Muscle layer of colon (tissue), 2 donors: ENCODE data around the gene FRMD8.

Experiments
- H3K27ac ChIP-seq: one replicate; pipeline ENCODE4 v1.7.0; 2013; ENCODE audit warnings: low read depth, mild to moderate bottlenecking, low read length, moderate library complexity
- H3K27me3 ChIP-seq, 2 donors: one replicate each; pipeline ENCODE4 v1.7.0; 2013; ENCODE audit warnings: low read length in 2 of 2, mild to moderate bottlenecking in 2 of 2; ENCODE audit not compliant: insufficient read depth in 2 of 2, control insufficient read depth in 1 of 2
- H3K36me3 ChIP-seq: one replicate; pipeline ENCODE4 v1.7.0; 2013; ENCODE audit warnings: mild to moderate bottlenecking, low read length; ENCODE audit not compliant: insufficient read depth
- H3K4me1 ChIP-seq: one replicate; pipeline ENCODE4 v1.7.0; 2013; ENCODE audit warnings: mild to moderate bottlenecking, low read length; ENCODE audit not compliant: insufficient read depth
- H3K4me3 ChIP-seq, 2 donors: one replicate each; pipeline ENCODE4 v1.7.0; 2013; ENCODE audit warnings: low read length in 2 of 2, low read depth in 1 of 2, mild to moderate bottlenecking in 1 of 2, moderate library complexity in 1 of 2
- H3K9ac ChIP-seq: one replicate; pipeline ENCODE4 v1.7.0; 2013; ENCODE audit warnings: low read length
- H3K9me3 ChIP-seq: one replicate; pipeline ENCODE4 v1.7.0; 2013; ENCODE audit warnings: mild to moderate bottlenecking, low read length
- donor health status: abdominal sarcoma.
- donor health status: Adenocarcinoma of cecum.

FRMD8 gene

GRCh38 chr11:65417702-65418430 is 31.4 kb downstream of the FRMD8 start:
- Histone ChIP-seq H3K9ac (peak overlapping the region; percentile 89), H3K27ac (peak overlapping the region; percentile 100), H3K27me3 (no peaks in the 10 kb centered on the region), H3K9me3 (no peaks in the 10 kb centered on the region), H3K36me3 (no peaks in the 10 kb centered on the region), H3K4me1 (peaks cover 52% of the 10 kb centered on the region), H3K4me3 (peak overlapping the region in 1 of 2 donors; percentile 53)

- Histone ChIP-seq H3K27ac (peak overlapping the region; percentile 100), H3K9ac (peak overlapping the region; percentile 89), H3K36me3 (no peaks in the 10 kb centered on the region), H3K9me3 (no peaks in the 10 kb centered on the region), H3K27me3 (no peaks in the 10 kb centered on the region), H3K4me1 (peaks cover 52% of the 10 kb centered on the region), H3K4me3 (peak overlapping the region; percentile 9 to 53)
Measured at GRCh38 chr11:65418431-65418680, 31.9 kb downstream of the FRMD8 start.

GRCh38 chr11:65418681-65419459 is 32.4 kb downstream of the FRMD8 start:
- no peaks in the 10 kb centered on the region for H3K9me3 ChIP-seq
- peak overlapping the region; percentile 21 to 53 for H3K4me3 ChIP-seq
- H3K27me3 ChIP-seq, result no peaks in the 10 kb centered on the region
- peak overlapping the region; percentile 100 for H3K27ac ChIP-seq
- H3K9ac ChIP-seq, result peak overlapping the region; percentile 89
- peaks cover 52% of the 10 kb centered on the region for H3K4me1 ChIP-seq
- no peaks in the 10 kb centered on the region for H3K36me3 ChIP-seq

GRCh38 chr11:65419460-65419771 is 33.0 kb downstream of the FRMD8 start:
- H3K4me1 ChIP-seq, result peaks cover 52% of the 10 kb centered on the region
- peak overlapping the region; percentile 21 to 53 for H3K4me3 ChIP-seq
- H3K9ac ChIP-seq, result peak overlapping the region; percentile 89
- no peaks in the 10 kb centered on the region for H3K27me3 ChIP-seq
- H3K27ac ChIP-seq, result peak overlapping the region; percentile 100
- no peaks in the 10 kb centered on the region for H3K9me3 ChIP-seq
- H3K36me3 ChIP-seq, result peaks cover 3% of the 10 kb centered on the region

- Histone ChIP-seq H3K9ac (peak overlapping the region; percentile 89), H3K36me3 (peaks cover 6% of the 10 kb centered on the region), H3K27me3 (no peaks in the 10 kb centered on the region), H3K4me1 (peaks cover 52% of the 10 kb centered on the region), H3K27ac (peak overlapping the region; percentile 100), H3K4me3 (peak overlapping the region in 1 of 2 donors; percentile 53), H3K9me3 (no peaks in the 10 kb centered on the region)
Measured at GRCh38 chr11:65419772-65420481, 33.5 kb downstream of the FRMD8 start.

- Histone ChIP-seq H3K4me3 (peak overlapping the region in 1 of 2 donors; percentile 44), H3K9ac (peak overlapping the region; percentile 100), H3K27me3 (no peaks in the 10 kb centered on the region), H3K9me3 (no peaks in the 10 kb centered on the region), H3K4me1 (peaks cover 52% of the 10 kb centered on the region), H3K36me3 (peaks cover 11% of the 10 kb centered on the region), H3K27ac (peak overlapping the region; percentile 100)
Measured at GRCh38 chr11:65420506-65420905, 34.1 kb downstream of the FRMD8 start.

- H3K9me3 ChIP-seq, result no peaks in the 10 kb centered on the region
- H3K4me1 ChIP-seq, result peaks cover 47% of the 10 kb centered on the region
Measured at GRCh38 chr11:65420979-65421793, 34.7 kb downstream of the FRMD8 start.

GRCh38 chr11:65421794-65422632 is 35.6 kb downstream of the FRMD8 start:
- no peaks in the 10 kb centered on the region for H3K9me3 ChIP-seq
- peak overlapping the region; percentile 100 for H3K9ac ChIP-seq
- H3K27me3 ChIP-seq, result no peaks in the 10 kb centered on the region
- H3K4me3 ChIP-seq, result peak overlapping the region; percentile 58 to 95
- peaks cover 26% of the 10 kb centered on the region for H3K36me3 ChIP-seq
- H3K27ac ChIP-seq, result peak overlapping the region; percentile 100
- H3K4me1 ChIP-seq, result peaks cover 45% of the 10 kb centered on the region

More at GRCh38 chr11:65420979-65421793, 34.7 kb downstream of the FRMD8 start:
- Histone ChIP-seq H3K36me3 (peaks cover 18% of the 10 kb centered on the region), H3K4me3 (peak overlapping the region; percentile 58 to 72), H3K27ac (peak overlapping the region; percentile 100), H3K9ac (peak overlapping the region; percentile 100), H3K27me3 (no peaks in the 10 kb centered on the region)

GRCh38 chr11:65422633-65423515 is 36.4 kb downstream of the FRMD8 start, which contains the start of gene NEAT1:
TSS of gene NEAT1 (plus strand) at chr11:65422798.
- peak within 1 kb of the TSS; percentile 100 for H3K27ac ChIP-seq
- peaks cover 33% of the 10 kb centered on the region for H3K36me3 ChIP-seq
- H3K27me3 ChIP-seq, result no peaks in the 10 kb centered on the region
- H3K9ac ChIP-seq, result peak within 1 kb of the TSS; percentile 100
- peaks cover 45% of the 10 kb centered on the region for H3K4me1 ChIP-seq
- no peaks in the 10 kb centered on the region for H3K9me3 ChIP-seq
- peak within 1 kb of the TSS; percentile 58 to 95 for H3K4me3 ChIP-seq
